HL-60/S4 treated with retinoic acid at 250 ng/mL for 4 days and 3 days (cell line): ENCODE measurements around the gene HIVEP3.

ENCODE experiments used
- in situ Hi-C: fragments of 300-500 bp; cut with MboI; formaldehyde crosslinking; loops from 2 replicates; pipeline ENCODE4 v1.7.0; 2022; ENCODE audit warnings: low sequenced_read_pairs

The HIVEP3 gene

DNA sequence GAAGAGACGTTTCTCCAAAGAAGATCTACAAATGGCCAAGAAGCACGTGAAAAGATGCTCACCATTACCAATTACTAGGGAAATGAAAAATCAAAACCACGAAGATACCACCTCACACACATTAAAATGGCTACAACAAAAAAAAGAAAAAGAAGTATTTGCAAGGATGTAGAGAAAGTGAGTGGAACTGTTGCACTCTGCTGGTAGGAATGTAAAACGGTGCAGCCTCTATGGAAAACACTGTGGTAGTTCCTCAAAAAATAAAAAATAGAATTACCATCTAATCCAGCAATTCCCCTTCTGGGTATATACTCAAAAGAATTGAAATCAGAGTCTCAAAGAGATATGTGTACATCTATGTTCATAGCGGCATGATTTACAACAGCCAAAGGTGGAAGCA is 318.8 kb downstream of the HIVEP3 start:
- in situ Hi-C loops, result no loop called here

GRCh38 chr1:41598325-41598724 is 320.4 kb downstream of the HIVEP3 start:
- in situ Hi-C loops, result no loop called here

GRCh38 chr1:41592451-41593125 is 326.1 kb downstream of the HIVEP3 start:
- in situ Hi-C loops, result no loop called here

GRCh38 chr1:41591891-41592290 is 326.8 kb downstream of the HIVEP3 start:
- in situ Hi-C loops, result no loop called here

- in situ Hi-C loops, result no loop called here
These were observed 328.4 kb downstream of the HIVEP3 start for GRCh38 chr1:41590331-41590730.

- in situ Hi-C loops, result no loop called here
These were observed 329.3 kb downstream of the HIVEP3 start for GRCh38 chr1:41589395-41589794.

DNA sequence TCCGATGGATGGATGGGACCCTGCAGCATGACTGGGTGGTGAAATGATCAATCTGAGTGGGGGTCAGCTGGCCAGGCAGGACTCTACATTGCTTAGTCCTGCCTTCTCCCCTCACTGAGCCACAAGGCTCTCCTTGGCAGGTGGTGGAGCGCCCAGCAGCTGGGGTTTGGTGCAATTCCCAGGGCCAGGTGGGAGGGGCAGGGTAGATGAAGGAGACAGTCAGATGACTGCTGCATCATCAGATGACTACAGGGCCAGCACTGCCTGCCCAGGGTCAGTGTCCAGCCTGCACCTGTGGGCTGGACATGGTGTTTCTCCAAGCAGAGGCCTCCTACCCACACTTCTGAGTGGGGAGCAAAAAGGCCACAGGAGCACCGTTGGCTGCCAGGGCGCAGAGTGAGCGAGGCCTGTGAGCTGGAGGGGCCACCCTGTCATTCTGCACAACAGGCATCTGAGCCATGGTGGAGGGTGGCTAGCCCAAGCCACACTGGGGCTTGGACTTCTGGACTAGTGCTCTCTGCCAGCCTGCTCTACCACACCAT is 330.3 kb downstream of the HIVEP3 start:
- in situ Hi-C loops, result no loop called here

GRCh38 chr1:41587791-41588190 is 330.9 kb downstream of the HIVEP3 start:
- in situ Hi-C loops, result no loop called here

DNA sequence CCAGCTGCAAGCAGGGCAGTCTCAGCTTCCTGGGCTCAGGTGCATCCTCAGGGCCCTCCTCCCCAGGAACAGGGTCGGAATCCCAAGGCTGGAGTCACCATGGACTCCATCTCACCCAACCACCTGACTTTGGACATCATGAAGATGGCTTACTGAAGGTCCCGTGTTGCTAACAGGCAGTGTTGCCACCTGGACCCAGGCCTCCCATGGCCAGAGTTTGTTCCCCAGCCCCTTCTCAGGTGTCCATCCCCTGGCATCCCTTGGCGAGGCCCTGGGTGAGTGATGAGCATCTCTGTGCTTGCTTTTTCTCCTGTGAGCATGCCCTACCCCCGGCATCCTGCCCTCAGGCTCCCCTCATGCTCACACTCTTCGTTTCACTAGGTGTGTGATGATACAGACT is 332.5 kb downstream of the HIVEP3 start:
- in situ Hi-C loops, result no loop called here

GRCh38 chr1:41583658-41584547 is 334.8 kb downstream of the HIVEP3 start:
- in situ Hi-C loops, result no loop called here

- in situ Hi-C loops, result no loop called here
These were observed 335.7 kb downstream of the HIVEP3 start for GRCh38 chr1:41582851-41583657.

DNA sequence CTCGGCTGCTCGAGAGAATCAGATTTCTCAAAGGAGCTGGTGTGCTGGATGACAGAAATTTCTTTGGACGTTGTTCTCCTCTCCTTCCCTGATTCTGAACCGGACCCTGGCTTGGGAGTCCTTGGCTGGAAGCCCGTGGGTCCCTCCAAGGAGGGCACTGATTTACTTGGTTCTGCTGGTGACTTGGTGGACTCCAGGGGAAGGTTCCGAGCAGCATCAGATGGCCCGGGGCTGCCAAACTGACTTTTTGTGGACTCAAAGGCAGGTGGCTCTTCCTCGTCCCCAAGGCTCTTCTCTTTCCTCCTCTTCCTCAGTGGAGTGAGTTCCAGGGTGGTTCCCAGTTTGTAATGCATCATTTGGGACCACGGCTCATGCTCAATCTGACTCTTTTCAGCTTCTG is 336.4 kb downstream of the HIVEP3 start:
- in situ Hi-C loops, result no loop called here

GRCh38 chr1:41582004-41582325 is 336.8 kb downstream of the HIVEP3 start:
- in situ Hi-C loops, result no loop called here

GRCh38 chr1:41581216-41582003 is 337.3 kb downstream of the HIVEP3 start:
- in situ Hi-C loops, result no loop called here

- in situ Hi-C loops, result no loop called here
These were observed 338.1 kb downstream of the HIVEP3 start for GRCh38 chr1:41580520-41581172.

DNA sequence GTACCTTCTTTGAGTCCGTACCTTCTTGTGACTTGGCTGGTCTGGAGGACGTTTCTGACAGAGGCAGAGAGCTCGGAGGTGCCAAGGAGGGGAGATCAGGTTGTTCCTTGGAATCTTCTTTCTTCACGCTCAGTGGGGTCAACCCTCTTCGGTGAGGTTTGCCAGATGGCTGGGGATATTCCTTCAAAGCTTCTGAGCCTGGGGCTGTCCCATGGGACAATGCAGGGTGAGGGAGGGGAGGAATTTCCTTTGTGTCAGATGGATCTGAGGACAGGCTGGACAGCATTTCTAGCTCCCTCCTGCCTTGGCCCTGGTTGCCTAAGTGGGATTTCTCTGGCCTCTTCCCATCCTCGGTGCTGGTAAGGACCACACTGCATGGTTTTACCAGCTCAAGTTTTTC is 338.7 kb downstream of the HIVEP3 start:
- in situ Hi-C loops, result no loop called here

DNA sequence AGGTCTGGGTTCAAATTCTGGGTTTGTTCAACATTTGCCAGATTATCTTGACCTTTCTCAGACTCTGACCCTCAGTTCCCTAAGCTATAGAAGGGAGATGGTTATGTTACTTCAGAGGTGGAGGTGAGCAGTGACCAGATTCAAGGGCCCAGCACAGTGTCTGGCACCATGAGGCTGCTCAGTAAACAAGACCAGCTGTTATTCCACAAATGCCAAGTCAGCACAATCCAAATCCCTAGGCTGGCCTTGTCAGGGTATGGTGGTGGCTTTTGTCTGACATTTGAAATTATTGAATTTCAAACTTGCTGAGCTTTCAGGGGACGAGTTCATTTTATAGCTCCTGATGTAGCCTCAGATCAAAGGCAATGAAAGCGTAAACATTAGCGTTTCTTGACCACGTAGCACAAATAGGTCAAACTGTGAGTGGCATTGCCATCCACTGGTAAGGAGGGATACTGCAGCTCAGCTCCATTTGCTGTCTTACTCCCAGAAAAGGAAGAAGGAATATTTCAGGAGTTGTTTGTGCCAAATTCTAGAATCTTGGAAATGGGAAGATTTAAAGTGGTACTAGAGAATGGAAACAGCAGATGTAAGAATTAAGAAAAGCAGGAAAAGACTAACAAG is 339.9 kb downstream of the HIVEP3 start:
- in situ Hi-C loops, result no loop called here

GRCh38 chr1:41576620-41577019 is 342.1 kb downstream of the HIVEP3 start:
- in situ Hi-C loops, result no loop called here

- in situ Hi-C loops, result no loop called here
These were observed 342.5 kb downstream of the HIVEP3 start for GRCh38 chr1:41576206-41576605.

DNA sequence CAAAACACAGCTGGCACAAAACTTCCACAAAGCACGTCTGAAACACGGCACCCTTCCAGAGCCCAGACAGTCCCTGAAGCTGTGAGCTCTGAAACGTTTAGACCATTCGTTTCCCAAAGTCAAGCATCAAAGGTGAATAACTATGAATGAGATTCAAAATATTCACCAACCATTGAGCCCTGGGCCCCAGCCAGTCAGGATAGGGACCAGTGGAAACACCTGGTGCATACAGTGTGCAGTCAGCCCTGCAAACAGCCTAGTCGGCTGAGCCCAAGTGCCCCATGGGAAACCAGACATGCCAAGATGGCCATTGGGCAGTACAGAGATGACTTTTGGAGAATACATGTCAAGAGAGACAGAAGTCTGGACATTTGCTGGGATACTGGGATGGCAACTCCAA is 343.9 kb downstream of the HIVEP3 start:
- in situ Hi-C loops, result no loop called here
